HepG2 (cell line): ENCODE measurements around the gene HSD11B2. TPM values are rescaled to one million over a fixed set of nuclear protein-coding genes. Genes with fewer than 3 reads are reported as not detected.

Experiments used
- MTA1 ChIP-seq: sonication (generic); formaldehyde crosslinking; IDR thresholded peaks from 2 replicates; pipeline ENCODE4 v1.4.0; 2020; ENCODE audit warnings: missing genetic modification reagents, mild to moderate bottlenecking, borderline replicate concordance
- NAIF1 ChIP-seq: sonication (generic); formaldehyde crosslinking; IDR thresholded peaks from 2 replicates; pipeline ENCODE4 v1.5.0; 2020; ENCODE audit warnings: mild to moderate bottlenecking, missing genetic modification reagents, borderline replicate concordance
- NRL ChIP-seq: sonication (generic); formaldehyde crosslinking; IDR thresholded peaks from 2 replicates; pipeline ENCODE4 v1.5.0; 2020; ENCODE audit warnings: missing genetic modification reagents, mild to moderate bottlenecking, moderate library complexity, borderline replicate concordance
- SRF ChIP-seq: IDR thresholded peaks from 2 replicates; pipeline ENCODE4 v1.6.1; 2011; ENCODE audit warnings: mild to moderate bottlenecking, low read depth, low read length, moderate library complexity
- TOPORS ChIP-seq: sonication (generic); formaldehyde crosslinking; IDR thresholded peaks from 2 replicates; pipeline ENCODE4 v1.8.0; 2023; ENCODE audit warnings: mild to moderate bottlenecking, missing genetic modification reagents
- ZNF180 ChIP-seq: sonication (generic); formaldehyde crosslinking; IDR thresholded peaks from 2 replicates; pipeline ENCODE4 v1.4.0; 2020; ENCODE audit warnings: low read depth, missing genetic modification reagents, borderline replicate concordance
- ZNF331 ChIP-seq: sonication (generic); formaldehyde crosslinking; IDR thresholded peaks from 2 replicates; pipeline ENCODE4 v1.4.0; 2020; ENCODE audit warnings: missing genetic modification reagents
- ZNF605 ChIP-seq: sonication (generic); formaldehyde crosslinking; IDR thresholded peaks from 2 replicates; pipeline ENCODE4 v1.8.0; 2022; ENCODE audit warnings: mild to moderate bottlenecking, missing genetic modification reagents
- polyA plus RNA-seq, 8 experiments: library from polyadenylated mRNA; depleted of rRNA in 3 of 8; stranded (reverse) in 7 of 8; unstranded in 1 of 8; fragments of >200 nt; fragmentation: Illumina TruSeq in 4 of 8; extraction: Trizol in 4 of 8; gene quantifications; 2 replicates each; pipeline versions ENCODE4 v1.2.1 to v1.2.3, GENCODE V29; 2011 to 2016; ENCODE audit warnings: low read depth in 4 of 8, missing spikeins in 1 of 8, mixed read lengths in 1 of 8; ENCODE audit not compliant: insufficient read depth in 1 of 8
- total RNA-seq, 5 experiments: library from RNA; depleted of rRNA; stranded (reverse); fragments of >200 nt; fragmentation: Illumina TruSeq; extraction: Trizol; gene quantifications; 2 replicates each; pipeline ENCODE4 v1.2.3, GENCODE V29; 2016; ENCODE audit warnings: low read depth in 1 of 5
- TF ChIP-seq, protein P1 (sequence below), 2 experiments: IDR thresholded peaks; 2 replicates each; pipeline ENCODE4 v1.6.1; 2011 to 2012; ENCODE audit warnings: low read length in 2 of 2, borderline replicate concordance in 1 of 2, low read depth in 1 of 2, mild to moderate bottlenecking in 1 of 2, moderate library complexity in 1 of 2
- TF ChIP-seq, protein P2 (sequence below): fragments of 450-650 bp; IDR thresholded peaks from 2 replicates; pipeline ENCODE4 v1.6.1; 2017
- TF ChIP-seq, protein P3 (sequence below): sonication (generic); formaldehyde crosslinking; IDR thresholded peaks from 2 replicates; pipeline ENCODE4 v1.8.0; 2022; ENCODE audit warnings: missing genetic modification reagents, low read depth, mild to moderate bottlenecking, borderline replicate concordance
- TF ChIP-seq, protein P4 (sequence below): sonication (generic); formaldehyde crosslinking; conservative IDR thresholded peaks from 2 replicates; pipeline ENCODE4 v1.4.0; 2020; ENCODE audit warnings: mild to moderate bottlenecking, missing genetic modification reagents, moderate library complexity
- TF ChIP-seq, protein P5 (sequence below): IDR thresholded peaks from 2 replicates; pipeline ENCODE4 v1.6.1; 2016; ENCODE audit warnings: mild to moderate bottlenecking
- TF ChIP-seq, protein P6 (sequence below): IDR thresholded peaks from 2 replicates; pipeline ENCODE4 v1.6.1; 2012; ENCODE audit warnings: low read depth, low read length, improper control_type of control experiment

The HSD11B2 gene
- total and polyA plus RNA-seq, 2 of the 13 experiments (the other 11 are each of a cell fraction or from before 2014, with no cell fraction given) = 8.9 to 13.6 TPM

DNA sequence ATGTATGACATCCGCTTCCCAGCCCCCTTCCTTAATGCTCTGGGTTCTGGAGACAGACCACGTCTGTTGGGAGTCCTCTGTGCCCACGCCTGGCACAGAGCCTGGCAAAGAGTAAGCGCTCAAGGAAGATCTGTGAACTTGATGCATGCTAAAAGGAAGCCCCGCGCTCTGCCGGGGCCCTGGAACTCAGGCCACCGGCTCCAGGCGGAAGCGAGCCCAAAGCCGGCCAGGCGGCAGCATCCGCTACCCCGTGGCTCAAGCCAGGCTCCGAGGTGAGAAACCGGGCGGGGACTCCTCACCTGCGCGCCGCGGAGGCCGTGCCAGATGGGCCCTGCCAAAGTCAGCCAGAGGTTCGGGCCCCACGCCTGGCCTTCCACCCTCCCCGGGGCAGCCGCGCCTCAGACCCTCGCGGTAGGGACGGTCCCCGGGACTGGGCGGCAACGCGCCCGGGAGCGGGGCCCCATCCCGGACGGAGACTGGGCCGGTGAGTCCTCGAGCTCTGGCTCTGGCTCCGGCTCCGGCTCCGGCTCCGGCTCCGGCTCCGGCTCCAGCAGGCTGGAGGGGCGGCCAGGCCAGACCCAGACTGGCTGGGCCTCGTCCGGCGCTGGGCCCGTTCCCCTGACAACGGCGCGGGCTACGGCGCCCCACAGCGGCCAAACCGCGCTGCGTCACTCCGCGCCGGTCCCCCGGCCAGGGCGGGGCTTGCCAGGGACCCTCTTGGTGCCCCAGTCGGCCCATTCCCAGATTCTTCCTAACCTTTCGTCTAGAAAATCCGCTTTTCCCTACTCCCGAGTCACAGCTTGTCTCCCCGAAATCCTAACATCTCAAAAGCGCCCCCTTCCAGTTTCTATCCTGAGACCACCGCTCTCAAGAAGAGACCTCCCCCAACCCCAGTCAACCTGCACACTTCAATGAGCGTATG, 14.8 kb upstream of the HSD11B2 start, which contains the start of gene ZDHHC1 (continued):
- TF ChIP-seq, protein P1, sequence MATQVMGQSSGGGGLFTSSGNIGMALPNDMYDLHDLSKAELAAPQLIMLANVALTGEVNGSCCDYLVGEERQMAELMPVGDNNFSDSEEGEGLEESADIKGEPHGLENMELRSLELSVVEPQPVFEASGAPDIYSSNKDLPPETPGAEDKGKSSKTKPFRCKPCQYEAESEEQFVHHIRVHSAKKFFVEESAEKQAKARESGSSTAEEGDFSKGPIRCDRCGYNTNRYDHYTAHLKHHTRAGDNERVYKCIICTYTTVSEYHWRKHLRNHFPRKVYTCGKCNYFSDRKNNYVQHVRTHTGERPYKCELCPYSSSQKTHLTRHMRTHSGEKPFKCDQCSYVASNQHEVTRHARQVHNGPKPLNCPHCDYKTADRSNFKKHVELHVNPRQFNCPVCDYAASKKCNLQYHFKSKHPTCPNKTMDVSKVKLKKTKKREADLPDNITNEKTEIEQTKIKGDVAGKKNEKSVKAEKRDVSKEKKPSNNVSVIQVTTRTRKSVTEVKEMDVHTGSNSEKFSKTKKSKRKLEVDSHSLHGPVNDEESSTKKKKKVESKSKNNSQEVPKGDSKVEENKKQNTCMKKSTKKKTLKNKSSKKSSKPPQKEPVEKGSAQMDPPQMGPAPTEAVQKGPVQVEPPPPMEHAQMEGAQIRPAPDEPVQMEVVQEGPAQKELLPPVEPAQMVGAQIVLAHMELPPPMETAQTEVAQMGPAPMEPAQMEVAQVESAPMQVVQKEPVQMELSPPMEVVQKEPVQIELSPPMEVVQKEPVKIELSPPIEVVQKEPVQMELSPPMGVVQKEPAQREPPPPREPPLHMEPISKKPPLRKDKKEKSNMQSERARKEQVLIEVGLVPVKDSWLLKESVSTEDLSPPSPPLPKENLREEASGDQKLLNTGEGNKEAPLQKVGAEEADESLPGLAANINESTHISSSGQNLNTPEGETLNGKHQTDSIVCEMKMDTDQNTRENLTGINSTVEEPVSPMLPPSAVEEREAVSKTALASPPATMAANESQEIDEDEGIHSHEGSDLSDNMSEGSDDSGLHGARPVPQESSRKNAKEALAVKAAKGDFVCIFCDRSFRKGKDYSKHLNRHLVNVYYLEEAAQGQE (IDR thresholded peaks at IDR 0.05; ENCODE audit: borderline replicate concordance in 1 of 2, low read depth in 1 of 2, low read length in 2 of 2) = no peak
- TF ChIP-seq, protein P2, sequence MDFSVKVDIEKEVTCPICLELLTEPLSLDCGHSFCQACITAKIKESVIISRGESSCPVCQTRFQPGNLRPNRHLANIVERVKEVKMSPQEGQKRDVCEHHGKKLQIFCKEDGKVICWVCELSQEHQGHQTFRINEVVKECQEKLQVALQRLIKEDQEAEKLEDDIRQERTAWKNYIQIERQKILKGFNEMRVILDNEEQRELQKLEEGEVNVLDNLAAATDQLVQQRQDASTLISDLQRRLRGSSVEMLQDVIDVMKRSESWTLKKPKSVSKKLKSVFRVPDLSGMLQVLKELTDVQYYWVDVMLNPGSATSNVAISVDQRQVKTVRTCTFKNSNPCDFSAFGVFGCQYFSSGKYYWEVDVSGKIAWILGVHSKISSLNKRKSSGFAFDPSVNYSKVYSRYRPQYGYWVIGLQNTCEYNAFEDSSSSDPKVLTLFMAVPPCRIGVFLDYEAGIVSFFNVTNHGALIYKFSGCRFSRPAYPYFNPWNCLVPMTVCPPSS = no peak
- TF ChIP-seq, protein P3, sequence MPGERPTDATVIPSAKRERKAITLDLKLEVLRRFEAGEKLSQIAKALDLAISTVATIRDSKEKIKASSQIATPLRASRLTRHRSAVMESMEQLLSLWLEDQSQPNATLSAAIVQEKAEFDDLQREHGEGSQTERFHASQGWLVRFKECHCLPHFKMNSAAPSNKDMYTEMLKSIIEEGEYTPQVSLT (CRISPR knock-in tag) = no peak
- TF ChIP-seq, protein P4, sequence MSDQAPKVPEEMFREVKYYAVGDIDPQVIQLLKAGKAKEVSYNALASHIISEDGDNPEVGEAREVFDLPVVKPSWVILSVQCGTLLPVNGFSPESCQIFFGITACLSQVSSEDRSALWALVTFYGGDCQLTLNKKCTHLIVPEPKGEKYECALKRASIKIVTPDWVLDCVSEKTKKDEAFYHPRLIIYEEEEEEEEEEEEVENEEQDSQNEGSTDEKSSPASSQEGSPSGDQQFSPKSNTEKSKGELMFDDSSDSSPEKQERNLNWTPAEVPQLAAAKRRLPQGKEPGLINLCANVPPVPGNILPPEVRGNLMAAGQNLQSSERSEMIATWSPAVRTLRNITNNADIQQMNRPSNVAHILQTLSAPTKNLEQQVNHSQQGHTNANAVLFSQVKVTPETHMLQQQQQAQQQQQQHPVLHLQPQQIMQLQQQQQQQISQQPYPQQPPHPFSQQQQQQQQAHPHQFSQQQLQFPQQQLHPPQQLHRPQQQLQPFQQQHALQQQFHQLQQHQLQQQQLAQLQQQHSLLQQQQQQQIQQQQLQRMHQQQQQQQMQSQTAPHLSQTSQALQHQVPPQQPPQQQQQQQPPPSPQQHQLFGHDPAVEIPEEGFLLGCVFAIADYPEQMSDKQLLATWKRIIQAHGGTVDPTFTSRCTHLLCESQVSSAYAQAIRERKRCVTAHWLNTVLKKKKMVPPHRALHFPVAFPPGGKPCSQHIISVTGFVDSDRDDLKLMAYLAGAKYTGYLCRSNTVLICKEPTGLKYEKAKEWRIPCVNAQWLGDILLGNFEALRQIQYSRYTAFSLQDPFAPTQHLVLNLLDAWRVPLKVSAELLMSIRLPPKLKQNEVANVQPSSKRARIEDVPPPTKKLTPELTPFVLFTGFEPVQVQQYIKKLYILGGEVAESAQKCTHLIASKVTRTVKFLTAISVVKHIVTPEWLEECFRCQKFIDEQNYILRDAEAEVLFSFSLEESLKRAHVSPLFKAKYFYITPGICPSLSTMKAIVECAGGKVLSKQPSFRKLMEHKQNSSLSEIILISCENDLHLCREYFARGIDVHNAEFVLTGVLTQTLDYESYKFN (CRISPR knock-in tag) = no peak; the same call in 1 of the 2 replicates
- peak; percentile 62; the same call in 1 of the 2 replicates for TF ChIP-seq MTA1 (CRISPR knock-in tag)
- TF ChIP-seq, protein P5, sequence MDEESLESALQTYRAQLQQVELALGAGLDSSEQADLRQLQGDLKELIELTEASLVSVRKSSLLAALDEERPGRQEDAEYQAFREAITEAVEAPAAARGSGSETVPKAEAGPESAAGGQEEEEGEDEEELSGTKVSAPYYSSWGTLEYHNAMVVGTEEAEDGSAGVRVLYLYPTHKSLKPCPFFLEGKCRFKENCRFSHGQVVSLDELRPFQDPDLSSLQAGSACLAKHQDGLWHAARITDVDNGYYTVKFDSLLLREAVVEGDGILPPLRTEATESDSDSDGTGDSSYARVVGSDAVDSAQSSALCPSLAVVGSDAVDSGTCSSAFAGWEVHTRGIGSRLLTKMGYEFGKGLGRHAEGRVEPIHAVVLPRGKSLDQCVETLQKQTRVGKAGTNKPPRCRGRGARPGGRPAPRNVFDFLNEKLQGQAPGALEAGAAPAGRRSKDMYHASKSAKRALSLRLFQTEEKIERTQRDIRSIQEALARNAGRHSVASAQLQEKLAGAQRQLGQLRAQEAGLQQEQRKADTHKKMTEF (CRISPR knock-in tag) = peak; percentile 72; the same call in 1 of the 2 replicates
- no peak for TF ChIP-seq SRF
- TF ChIP-seq ZNF180 (CRISPR knock-in tag) = 0 out of 2 replicates have a peak, but pooled peaks have one; percentile 51
- TF ChIP-seq ZNF605 (CRISPR knock-in tag) = peak; percentile 17; the same call in 1 of the 2 replicates
- TF ChIP-seq TOPORS (CRISPR knock-in tag) = peak; percentile 89
- peak; percentile 47; the same call in 1 of the 2 replicates for TF ChIP-seq NRL (CRISPR knock-in tag)
- no peak for TF ChIP-seq NAIF1 (CRISPR knock-in tag)
- TF ChIP-seq, protein P6, sequence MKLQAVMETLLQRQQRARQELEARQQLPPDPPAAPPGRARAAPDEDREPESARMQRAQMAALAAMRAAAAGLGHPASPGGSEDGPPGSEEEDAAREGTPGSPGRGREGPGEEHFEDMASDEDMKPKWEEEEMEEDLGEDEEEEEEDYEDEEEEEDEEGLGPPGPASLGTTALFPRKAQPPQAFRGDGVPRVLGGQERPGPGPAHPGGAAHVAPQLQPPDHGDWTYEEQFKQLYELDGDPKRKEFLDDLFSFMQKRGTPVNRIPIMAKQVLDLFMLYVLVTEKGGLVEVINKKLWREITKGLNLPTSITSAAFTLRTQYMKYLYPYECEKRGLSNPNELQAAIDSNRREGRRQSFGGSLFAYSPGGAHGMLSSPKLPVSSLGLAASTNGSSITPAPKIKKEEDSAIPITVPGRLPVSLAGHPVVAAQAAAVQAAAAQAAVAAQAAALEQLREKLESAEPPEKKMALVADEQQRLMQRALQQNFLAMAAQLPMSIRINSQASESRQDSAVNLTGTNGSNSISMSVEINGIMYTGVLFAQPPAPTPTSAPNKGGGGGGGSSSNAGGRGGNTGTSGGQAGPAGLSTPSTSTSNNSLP = no peak
- peak; percentile 62; the same call in 1 of the 2 replicates for TF ChIP-seq ZNF331 (CRISPR knock-in tag)
